Fibroblast of gingiva (primary cell): ENCODE data around the gene AOAH.

Source experiments
- DNase-seq: peaks from one replicate; pipeline ENCODE4 v3.0.0-alpha.2; 2011; ENCODE audit warnings: low read depth

AOAH gene

GRCh38 chr7:36630112-36630650 lies 94.1 kb downstream of the AOAH start:
- no peak for DNase-seq

- no peak for DNase-seq
Observed at GRCh38 chr7:36629351-36629750, 94.9 kb downstream of the AOAH start.

GRCh38 chr7:36627836-36628235 lies 96.5 kb downstream of the AOAH start:
- DNase-seq = no peak

GRCh38 chr7:36626111-36626510 lies 98.2 kb downstream of the AOAH start:
- DNase-seq = no peak

GRCh38 chr7:36625247-36625646 lies 99.0 kb downstream of the AOAH start:
- no peak for DNase-seq

GRCh38 chr7:36623247-36623646 lies 101.0 kb downstream of the AOAH start:
- DNase-seq = no peak

- no peak for DNase-seq
Observed at GRCh38 chr7:36621396-36621795, 102.9 kb downstream of the AOAH start.

GRCh38 chr7:36620166-36620708 lies 104.1 kb downstream of the AOAH start:
- DNase-seq = no peak

- no peak for DNase-seq
Observed at GRCh38 chr7:36617408-36617807, 106.9 kb downstream of the AOAH start.

- no peak for DNase-seq
Observed at GRCh38 chr7:36615852-36616540, 108.3 kb downstream of the AOAH start.

- DNase-seq = peak; percentile 26
Observed at GRCh38 chr7:36614959-36615358, 109.3 kb downstream of the AOAH start.

- no peak for DNase-seq
Observed at GRCh38 chr7:36613031-36613614, 111.2 kb downstream of the AOAH start.

GRCh38 chr7:36611703-36612102 lies 112.6 kb downstream of the AOAH start:
- DNase-seq = no peak

GRCh38 chr7:36607721-36608095 lies 116.6 kb downstream of the AOAH start:
- no peak for DNase-seq

- no peak for DNase-seq
Observed at GRCh38 chr7:36606976-36607720, 117.1 kb downstream of the AOAH start.

- DNase-seq = no peak
Observed at GRCh38 chr7:36606153-36606975, 117.9 kb downstream of the AOAH start.

GRCh38 chr7:36605261-36606051 lies 118.8 kb downstream of the AOAH start:
- no peak for DNase-seq

- DNase-seq = no peak
Observed at GRCh38 chr7:36604806-36605205, 119.5 kb downstream of the AOAH start.

- no peak for DNase-seq
Observed at GRCh38 chr7:36602934-36603887, 121.1 kb downstream of the AOAH start.

- no peak for DNase-seq
Observed at GRCh38 chr7:36602511-36602910, 121.8 kb downstream of the AOAH start.
